GM21528 (cell line): Measurements from ENCODE around the gene HID1.

Experiments used
- ATAC-seq: cut with Tn5 transposase; IDR thresholded peaks from one replicate; pipeline ENCODE4 v1.9.1; 2021; ENCODE audit warnings: mild to moderate bottlenecking, moderate library complexity; ENCODE audit not compliant: unreplicated experiment, low FRiP score

HID1 gene

DNA sequence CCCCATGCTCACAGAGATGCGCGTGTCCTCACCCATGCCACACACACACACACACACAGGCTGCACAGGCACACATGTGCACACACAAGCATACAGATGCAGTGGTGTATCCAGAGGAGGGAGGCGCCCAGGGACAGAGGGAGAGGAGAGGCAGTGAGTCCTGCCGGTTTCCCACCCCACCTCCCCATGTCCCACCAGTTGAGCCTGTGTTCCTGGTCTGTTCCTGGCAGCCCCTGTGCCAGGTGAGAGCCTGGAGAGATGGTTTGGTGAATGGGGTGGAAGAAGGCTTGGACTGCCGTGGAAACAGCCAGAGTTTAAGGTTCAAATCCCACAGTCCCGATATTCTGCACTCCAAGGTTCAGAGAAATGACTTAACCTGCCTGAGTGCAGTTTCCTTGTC lies 68.9 kb downstream of the HID1 start:
- no peak for ATAC-seq

DNA sequence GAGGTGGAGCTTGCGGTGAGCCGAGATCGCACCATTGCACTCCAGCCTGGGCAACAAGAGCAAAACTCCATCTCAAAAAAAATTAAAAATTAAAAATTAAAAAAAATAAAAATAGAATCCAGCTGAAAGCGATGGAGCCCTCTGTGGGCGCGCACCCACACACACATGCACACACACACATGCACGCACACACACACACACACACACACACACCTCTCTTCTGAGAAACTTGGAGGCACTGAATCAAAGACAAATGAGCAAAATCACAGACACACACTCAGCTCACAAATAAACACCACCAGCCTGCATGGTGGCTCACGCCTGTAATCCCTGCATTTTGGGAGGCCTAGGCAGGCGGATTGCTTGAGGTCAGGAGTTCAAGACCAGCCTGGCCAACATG lies 69.5 kb downstream of the HID1 start:
- ATAC-seq = no peak

DNA sequence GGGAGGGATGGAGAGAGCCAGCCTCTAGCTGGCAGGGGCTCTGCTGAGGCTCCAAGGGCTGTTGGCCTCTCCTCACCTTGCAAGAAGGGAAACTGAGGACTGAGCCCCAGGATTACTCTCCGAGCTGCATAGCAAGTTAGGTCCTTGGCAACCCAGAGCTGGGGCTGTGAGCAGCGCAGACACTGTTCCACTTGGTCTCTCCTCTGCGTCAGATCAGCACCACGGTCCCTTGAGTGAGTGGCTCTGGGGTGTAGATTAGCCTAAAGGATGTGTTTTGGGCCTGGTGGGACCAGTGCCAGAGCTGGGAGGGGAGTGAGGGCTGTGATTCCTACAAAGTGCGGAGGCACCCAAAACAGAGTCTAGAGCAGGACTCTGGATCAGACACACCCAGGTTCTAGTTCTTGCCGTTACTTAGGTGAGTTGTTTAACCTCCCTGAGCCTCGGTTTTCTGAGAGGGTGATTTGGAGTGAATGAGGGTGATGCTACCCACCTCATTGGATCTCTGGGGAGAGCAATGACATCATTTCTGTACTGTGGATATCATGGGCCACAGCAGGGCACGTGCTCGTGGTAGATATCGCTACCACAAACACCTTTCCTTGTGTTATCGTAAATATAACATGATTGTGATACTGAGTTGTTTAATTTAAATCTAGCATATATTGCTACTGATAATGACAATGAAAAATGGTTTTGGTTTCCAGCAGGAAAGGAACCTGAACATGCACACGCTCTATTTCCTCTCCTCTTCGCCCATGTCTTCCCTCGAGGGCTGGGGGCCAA lies 71.0 kb downstream of the HID1 start:
- ATAC-seq = no peak
